CD4-positive, alpha-beta T cell treated with Interleukin-15 for 4 hours (primary cell): ENCODE measurements around the gene BTBD3.

Source experiments
- DNase-seq: peaks from one replicate; pipeline ENCODE4 v3.0.0-alpha.2; 2020; ENCODE audit warnings: low spot score

BTBD3 gene

DNA sequence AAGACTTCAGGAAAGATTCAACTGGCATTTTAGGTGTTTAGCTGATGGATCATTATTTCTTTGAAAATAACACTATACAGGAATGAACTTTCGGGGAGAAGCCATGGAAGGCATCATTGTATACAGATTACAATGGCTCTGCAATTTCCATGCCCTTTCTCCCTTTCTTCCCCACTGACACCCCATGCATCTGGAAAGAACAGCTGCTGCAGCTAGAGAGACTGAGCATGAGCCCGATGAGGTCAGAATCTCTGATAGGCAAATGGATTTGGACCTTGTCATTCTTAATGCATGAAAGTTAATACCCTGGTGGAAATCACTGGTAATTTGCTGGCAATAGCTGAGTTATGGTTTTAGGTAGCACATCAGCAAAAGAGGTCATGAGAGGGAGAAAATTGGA, 54.8 kb downstream of the BTBD3 start:
- no peak for DNase-seq
